Stimulated activated CD4-positive, alpha-beta T cell treated with anti-CD3 and anti-CD28 coated beads, Interleukin-12 subunit alpha, Interleukin-12 subunit beta, amount 100 ng/mL, for 4 hours (primary cell): ENCODE data around the gene MBNL1.

Source experiments
- DNase-seq: peaks from one replicate; pipeline ENCODE4 v3.0.0-alpha.2; 2020

MBNL1 gene

DNA sequence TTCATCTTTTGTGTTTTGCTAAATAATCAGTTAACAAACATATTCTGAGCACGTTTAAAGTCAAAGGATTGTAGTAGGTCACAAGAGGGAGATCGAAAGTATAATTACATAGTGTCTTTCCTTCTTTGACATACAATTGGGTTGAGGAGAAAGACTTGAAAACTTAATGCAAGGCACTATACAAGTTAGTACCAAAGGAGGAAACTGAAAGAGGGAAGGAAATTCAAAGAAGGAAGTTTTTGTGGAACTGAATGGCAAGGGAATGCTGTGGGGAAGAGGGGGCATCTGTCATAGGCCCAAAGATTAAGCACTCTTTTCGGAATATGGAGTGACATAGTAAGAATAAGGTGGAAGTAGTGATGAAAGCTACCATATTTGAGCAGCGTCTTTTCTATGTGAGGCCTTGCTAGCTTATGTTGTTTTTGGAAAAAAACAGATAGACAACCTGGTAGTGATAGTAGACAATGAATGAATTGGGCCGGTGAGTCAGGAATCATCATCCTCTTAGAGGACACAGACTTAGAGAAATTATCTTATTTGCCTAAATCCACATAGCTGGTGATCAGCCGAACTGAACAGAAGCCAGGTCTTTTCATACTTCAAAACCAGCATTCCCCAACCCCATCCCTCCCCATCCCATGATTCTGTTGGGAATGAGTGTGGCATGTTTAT lies 10.2 kb downstream of the MBNL1 start:
- no peak for DNase-seq

DNA sequence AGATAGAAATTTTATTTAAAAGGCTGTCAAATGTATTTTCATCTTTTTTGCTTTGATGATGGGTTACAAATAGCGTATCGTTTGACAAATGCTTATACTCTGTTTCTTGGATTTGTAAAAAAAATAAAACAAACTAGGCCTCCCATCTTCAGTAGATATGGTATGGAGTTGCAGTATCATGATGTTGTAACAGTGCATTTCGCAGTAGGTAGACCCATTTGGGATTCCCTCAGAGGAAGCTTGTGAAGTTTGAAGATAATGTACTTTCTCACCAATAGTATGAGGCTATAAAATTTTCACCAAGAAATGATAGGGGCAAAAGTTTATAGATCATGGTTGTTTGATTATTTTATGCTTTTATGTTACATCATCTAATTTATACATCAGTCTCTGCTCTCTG lies 10.8 kb downstream of the MBNL1 start:
- DNase-seq = no peak

DNA sequence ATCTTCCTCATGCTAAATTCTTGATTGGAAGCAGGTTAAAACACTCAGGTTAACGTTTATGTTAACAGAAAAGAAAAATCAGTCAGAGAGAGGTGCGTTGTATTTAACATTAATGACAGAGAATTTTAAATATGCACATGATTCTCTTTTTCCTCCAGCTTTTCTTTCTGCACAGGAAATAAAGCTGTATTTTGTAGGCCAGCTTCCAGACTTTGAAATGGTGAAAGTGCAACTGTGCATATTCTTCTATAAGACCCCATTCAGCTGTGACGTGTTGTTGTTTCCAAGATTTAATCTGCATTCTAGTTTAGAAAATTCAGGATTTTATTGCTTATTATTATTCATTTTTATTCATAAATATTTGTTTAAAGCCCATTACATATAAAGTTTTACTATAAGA lies 11.8 kb downstream of the MBNL1 start:
- no peak for DNase-seq

DNA sequence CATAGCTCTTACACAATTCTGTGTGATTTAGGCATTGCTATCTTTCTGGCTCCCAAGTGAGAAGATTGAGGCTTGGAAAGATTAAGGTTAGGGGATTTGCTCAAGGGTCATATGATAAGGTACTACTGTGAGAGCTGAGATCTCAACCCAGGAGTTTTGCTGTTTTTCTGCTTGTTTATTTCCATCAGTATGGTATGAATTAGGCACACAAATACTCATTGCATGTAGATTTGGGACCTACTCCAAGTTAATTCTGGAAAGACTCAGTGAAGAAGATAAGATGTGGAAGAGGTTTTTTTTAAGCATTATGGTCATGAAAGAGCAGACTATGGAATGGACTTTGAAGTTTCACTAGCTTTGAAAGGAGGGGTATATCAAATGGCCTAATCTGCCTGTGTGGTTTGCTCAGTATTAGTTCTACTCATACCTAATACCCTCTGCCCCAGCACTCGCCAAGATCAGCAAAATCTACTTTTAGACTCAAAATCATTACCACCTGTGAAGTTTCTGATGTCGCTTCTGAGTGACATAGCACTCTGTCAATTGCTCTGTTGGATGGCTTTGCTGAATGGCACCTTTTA lies 12.5 kb downstream of the MBNL1 start:
- DNase-seq = no peak

DNA sequence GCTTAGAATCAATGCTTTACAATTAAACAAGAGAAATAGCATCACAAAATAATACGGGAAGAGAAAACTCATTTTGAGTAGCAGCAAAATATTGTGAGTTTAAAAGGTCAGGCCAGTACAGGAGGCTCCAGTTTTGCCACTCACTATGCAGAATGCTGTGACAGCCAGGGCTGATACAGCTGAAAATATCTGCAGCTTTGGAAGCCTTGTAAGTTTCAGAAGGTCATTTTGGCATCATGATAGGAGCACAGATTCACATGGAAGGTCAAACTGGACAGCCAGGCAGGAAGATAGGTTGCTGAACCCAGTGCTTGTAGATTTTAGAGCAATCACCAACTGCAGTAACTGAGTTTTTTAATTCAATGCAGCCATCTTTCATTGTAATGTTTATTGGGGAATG lies 14.1 kb downstream of the MBNL1 start:
- DNase-seq = no peak

DNA sequence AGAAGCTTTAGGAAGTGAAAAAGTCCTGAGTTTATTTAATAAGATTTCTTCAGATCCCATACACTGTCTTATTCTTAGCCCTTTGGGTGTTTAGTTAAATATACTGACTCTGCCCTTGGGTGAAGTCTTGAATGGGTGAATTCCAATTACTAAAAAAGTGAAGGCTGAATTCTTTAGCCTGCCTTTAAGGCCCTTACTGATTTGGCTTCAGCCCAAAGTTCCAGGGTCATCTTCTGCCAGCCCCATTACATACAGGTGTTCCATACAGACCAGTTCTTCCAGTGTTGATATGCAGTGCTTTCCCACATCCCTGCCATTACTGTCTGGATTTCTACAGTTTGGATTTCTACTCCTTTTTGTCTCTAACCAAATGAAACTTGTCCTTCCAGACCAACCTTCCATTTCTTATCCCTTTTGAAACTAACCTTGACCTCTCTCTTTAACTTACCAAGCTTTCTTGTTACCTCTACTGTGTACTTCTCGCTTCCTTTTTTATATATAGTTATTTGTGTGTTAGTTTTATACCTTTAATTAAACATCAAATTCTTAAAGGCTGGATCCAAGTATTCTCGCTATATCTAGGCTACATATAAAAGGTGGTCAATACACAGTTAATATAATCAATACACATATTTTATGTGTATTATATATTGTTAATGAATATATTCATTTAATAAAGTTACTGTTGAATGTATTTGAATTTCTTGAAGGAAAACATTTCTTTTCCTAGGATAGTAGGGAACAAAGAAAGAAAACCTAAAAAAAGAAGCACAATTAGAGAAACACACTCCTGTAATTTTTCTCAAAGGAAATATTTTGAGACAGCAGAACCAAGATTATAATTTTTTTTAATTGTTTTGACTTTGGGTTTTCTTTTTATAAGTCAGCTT lies 15.0 kb downstream of the MBNL1 start:
- DNase-seq = no peak

DNA sequence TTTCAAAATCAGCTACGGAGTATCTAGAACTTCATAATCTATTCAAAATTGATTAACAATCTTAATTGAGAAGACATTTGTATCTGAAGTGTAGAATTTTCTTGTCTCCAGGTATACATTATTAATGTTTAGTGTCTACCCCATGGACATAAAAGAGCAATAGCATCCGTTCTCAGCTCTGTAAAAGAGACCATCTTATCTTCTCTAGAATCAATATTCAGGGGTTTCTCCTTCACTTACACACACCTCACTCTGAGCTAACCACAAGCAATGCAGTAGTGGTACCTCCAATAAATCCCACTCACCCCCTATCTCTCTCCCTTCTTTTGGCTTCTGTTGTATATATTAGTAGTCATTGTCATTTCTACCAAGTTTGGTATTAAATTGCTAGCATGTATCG lies 16.2 kb downstream of the MBNL1 start:
- no peak for DNase-seq

DNA sequence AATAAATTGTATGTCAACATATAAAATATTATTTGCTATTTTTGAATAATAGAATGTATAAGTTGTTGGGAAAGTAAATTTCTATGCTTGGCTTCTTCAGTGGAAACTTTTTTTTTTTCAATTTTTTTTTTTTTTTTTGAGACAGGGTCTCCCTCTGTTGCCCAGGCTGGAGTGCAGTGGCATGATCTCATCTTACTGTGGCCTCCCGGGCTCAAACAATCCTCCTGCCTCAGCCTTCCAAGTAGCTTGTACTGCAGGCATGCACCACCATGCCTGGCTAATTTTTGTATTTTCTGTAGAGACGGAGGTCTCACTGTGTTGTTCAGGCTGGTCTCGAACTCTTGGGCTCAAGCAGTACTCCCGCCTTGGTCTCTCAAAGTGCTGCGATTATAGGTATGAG lies 16.8 kb downstream of the MBNL1 start:
- no peak for DNase-seq

DNA sequence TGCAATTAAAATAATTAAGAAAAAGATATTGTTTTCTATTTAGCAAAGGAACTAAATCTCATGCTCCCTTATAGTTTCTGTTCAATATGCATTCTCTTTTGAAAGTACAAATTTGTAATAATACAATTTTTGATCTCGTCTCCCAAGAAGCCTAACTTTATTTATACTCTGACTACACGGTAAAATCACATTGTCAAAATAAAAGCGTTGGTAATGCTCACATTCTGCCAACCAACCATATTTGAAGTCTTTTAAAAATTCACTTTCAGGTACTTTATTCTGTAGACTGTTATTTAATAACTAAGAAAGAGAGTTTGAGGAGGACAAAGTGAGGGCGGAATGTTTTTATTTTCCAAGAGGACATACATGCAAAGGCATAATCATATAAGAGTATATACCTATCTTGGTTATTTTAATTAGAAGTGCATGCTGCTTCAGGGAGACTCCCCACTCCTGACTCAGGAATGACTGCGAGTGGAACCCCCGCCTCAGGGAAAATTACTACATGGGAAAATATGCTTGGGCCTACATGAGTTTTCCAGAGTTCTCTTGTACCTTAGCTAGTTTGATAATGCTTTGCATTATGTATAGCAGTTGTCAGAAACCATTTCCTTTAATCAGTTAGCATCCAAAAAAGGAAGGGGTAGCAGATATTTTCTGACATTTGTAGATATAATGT lies 19.3 kb downstream of the MBNL1 start:
- no peak for DNase-seq

DNA sequence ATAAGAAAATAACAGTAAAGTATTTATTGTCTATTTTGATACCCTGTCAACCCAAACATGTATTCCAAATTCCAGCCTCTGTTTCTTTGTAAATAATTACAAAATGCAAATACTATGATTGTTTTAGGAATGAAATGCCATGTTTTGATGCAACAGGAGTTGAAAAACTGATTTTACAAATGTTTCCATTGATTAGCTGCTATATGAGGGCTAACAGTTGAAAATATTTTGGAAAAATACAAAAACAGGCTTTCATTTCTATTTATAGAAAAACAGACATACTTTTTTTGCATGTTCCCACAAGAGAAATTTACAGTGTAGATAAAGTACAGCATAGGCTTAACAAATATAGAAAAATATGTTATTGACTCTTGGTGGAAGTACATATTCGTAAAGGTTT lies 20.0 kb downstream of the MBNL1 start:
- DNase-seq = no peak

DNA sequence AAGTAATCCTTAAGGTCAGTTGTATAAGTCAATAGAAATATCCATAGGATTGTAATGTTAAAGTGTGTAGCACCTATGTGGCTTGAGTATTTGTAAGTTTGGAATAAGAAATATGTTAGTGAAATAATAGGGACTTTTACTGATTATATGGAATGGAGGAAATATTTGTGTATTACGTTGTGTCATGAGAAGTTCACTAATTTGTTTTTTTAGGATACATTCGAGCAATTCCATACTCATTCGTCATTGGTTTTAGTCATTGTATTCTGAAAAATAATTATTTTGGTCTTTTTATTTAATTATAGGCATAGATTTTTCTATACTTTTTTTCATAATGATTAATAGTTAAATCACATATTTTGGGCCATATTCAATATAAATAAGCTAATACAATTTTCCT lies 21.0 kb downstream of the MBNL1 start:
- no peak for DNase-seq

DNA sequence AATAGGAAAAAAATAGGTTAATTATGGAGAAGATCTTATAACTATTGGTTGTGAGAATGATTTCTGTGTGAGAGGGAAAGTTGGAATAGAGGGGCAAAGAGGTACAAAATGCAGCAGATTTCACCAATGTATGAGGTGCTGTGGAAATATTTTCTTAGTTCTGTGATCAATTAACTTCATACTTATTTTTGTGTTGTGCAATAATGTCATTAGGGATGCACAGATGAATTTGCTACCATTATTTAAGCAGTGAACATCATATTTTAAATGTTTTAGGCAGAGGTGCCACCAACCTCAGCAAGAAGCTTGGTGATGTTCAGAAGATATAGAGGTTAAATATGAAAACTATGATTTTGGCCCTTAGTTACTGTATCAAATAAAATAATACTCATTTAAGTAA lies 21.6 kb downstream of the MBNL1 start:
- no peak for DNase-seq

DNA sequence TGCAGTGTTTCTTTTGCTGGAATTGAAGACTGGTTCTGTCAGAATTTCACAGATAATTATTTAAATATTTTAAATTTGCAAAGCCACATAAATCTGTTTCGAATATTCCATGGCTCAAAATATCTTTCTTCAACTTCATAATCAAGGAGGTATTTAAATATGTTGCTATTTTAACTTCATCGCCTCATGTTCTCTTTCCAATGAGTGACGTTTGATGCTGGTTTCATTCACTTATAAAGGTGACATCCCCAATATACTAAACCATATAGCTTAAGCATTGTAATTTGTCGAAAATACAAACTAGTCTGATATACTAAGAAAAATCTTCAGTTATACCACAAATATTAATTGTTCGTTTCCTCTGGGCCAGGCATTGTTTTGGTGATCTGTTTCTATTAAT lies 22.5 kb downstream of the MBNL1 start:
- no peak for DNase-seq

DNA sequence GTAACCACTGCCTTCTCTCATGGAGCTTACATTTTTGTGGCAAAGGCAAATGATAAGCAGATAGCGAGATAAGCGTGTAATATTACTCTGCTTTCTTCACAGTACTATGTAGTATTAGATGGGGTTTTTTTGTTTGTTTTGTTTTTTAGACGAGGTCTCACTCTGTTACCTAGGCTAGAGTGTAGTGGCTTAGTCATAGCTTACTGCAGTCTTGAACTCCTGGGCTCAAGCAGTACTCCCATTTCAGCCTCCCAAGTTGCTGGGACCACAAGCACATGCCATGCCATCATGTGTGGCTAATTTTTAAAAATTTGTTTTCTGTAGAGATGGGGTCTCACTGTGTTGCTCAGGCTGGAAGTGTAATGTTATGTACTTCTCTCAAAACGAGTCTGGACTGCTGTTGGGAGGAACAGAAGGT lies 22.9 kb downstream of the MBNL1 start:
- no peak for DNase-seq

DNA sequence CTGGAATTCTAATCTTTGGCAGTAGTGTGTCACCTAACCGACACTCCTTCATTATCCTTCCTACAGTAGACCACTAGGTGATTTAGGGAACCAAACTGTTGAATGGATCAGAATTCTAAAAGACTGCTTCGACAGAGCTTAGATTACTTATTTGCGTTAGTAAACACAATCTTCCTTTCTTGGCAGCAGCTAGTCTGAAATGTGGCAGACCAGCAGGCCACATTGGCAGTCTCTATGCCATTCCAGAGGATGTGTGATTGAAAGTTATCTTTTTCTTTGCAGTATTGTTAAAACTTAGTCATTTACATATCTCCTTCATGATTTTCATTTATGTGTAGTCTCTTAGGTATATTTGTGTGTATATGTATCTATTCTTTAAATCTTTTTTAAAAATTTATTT lies 23.6 kb downstream of the MBNL1 start:
- no peak for DNase-seq

DNA sequence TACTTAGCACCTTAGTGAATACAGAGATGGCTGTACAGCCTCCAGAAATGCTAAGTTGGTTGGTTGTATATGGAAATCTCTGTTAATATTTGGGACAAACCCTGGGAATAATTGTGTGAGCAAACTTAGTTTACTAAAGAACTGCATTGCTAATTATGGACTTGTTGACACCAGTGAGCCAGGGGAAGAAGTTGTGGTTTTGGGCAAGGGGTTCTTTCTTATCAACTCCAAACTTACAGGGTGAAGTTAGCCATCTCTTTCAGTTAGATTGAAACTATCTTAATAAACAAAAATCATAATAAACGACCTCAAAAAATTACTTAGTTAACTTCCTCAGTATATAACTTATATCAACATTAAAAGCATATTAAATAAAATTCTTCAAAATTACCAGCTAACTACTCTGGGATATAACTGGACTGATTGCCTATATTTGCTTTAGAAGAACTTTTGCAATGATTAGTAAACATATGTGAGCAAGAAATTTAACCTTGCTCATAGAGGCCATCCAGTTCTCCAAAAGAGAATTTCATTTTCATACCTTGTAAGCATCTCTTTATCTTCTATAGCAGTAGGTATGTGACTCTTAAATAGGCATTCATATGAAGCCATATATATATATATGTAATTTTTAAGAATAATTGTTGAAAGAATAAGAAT lies 24.7 kb downstream of the MBNL1 start:
- no peak for DNase-seq

DNA sequence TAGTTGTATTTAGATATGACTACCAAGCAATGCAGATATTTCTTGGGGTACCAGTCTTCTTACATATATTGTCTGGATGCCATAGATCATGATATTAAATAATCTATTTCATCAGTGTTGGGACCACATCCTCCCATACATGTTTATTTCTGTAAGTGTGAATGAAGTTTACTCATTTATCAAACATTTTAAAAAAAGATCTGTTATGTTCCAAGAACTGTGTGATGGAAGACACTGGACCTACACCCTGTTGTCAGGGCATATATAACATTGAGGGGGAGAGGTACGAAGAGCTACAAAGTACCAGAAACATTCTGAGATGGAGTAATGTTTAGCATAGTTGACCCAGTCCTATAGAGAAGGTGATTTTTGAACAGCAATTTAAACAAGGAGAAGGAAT lies 26.6 kb downstream of the MBNL1 start:
- no peak for DNase-seq

DNA sequence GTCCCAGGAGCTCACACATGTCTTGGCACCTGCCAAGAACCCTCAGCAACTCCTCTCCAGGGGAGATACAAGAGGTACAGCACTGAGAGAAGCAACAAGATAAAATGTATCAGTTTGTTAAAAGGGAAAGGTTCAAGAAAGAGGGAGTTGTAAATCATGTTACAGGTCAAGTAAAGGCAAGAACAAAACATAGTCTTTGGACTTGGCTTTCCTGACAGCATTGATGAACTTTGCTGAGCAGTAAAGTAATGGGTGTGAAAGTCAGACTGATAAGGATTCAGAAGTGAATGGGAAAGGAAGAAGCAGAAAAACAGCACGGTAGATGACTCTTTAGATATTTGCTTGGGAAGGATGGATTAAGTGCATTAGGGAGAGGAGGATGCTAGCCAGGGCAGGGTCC lies 27.1 kb downstream of the MBNL1 start:
- no peak for DNase-seq

DNA sequence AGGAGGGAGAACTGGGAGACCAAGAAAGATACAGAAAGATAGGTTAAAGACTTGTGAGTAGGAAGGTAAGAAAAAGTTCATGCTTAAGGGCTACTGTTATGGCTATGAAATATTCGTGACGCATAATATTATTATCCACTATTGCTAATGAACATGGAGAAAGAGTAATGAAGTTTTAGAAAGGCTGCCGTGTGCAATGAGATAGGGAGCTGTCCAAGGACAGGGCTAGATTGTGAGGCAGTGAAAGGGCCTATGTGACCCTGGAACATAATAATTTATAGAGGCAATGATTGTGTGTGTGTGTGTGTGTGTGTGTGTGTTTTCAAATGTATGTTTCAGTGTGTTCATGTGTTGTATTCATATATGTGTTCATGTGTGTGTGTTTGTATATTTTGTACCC lies 27.7 kb downstream of the MBNL1 start:
- DNase-seq = no peak

DNA sequence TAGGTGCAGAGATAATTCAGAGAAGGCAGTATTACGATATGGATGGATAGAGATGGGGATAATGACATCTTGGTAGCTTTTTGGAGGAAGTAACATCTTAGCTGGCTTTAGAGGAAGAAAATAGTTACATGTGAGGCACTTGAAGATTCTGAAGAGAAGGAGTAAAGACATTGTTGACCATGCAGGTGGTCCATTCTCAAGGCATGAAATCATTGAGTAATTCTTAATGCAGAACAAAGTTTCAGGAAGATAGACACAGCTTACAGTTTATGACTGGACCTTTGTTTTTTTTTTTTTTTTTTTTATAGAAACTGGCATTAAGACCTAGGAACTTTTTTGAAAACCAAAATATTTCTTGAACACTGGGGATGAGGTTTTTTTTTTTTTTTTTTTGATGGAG lies 28.2 kb downstream of the MBNL1 start:
- no peak for DNase-seq

DNA sequence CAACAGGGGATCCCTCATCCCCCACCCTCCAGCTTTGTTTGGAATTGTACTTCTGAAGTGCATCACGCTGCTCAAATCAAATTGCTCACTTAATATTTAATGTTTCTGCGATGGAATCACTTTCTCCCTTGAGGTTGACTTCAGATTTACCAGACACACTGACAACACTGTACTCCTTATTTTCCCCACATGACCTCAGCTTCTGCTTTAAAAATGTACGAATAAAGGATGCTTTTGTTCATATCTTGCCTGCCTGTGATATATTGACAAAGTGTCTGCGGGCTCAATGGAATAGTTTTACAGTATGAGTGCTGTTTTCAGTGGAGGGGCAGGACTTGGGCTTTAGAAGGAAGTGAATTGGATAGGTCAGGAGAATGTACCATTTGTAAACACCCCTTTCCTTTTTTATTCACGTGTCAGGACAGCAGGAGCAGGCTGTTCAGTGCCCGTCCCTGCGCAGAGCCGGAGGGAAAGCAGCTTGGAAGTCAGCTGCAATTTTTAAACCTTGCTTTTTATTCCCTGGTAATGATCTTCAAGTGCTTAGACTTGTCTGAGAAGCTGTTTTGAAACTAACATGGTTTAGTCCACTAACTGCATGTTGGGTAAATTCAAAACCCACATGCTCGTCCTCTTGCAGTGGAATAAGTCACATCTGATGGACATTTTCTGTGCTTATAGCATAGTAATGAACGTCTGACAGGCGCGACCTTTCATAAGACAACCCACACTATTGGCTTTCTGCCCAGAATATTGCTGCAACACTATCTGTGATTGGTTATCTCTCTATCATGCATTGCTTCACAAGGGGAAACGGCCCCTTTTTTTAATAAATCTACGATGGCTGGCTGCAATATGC lies 29.9 kb downstream of the MBNL1 start:
- no peak for DNase-seq
